Activated CD4-positive, alpha-beta T cell treated with anti-CD3 and anti-CD28 coated beads, Interleukin-2, amount 10 ng/mL, durations not matched to agents 24 days and 14 days (primary cell): ENCODE results near the gene LSM14A. TPM values are rescaled to one million over a fixed set of nuclear protein-coding genes. Genes with fewer than 3 reads are reported as not detected.

Experiments used
- DNase-seq: peaks from one replicate; pipeline ENCODE4 v3.0.0; 2022
- H3K27ac Mint-ChIP-seq: one replicate; pipeline ENCODE4 v1.8.0; 2022; ENCODE audit warnings: mild to moderate bottlenecking, mixed read lengths
- H3K27me3 Mint-ChIP-seq: one replicate; pipeline ENCODE4 v1.8.0; 2022; ENCODE audit warnings: mixed read lengths
- H3K36me3 Mint-ChIP-seq: one replicate; pipeline ENCODE4 v1.8.0; 2022; ENCODE audit warnings: low read depth, mild to moderate bottlenecking, mixed read lengths
- H3K4me1 Mint-ChIP-seq: one replicate; pipeline ENCODE4 v1.8.0; 2021; ENCODE audit warnings: mixed read lengths
- H3K4me3 Mint-ChIP-seq: one replicate; pipeline ENCODE4 v1.8.0; 2022; ENCODE audit warnings: mild to moderate bottlenecking, moderate library complexity, mixed read lengths
- H3K9me3 Mint-ChIP-seq: one replicate; pipeline ENCODE4 v1.8.0; 2021; ENCODE audit warnings: mixed read lengths
- intact Hi-C: fragments of 100-400 bp; cut with micrococcal nuclease; formaldehyde crosslinking; loops from one replicate; pipeline ENCODE4 v1.15.1; 2023
- total RNA-seq: library from RNA; stranded (reverse); gene quantifications from 2 replicates; pipeline ENCODE4 v1.2.3, GENCODE V29; 2022

The LSM14A gene
- total RNA-seq, 1 donor from 2014 or later = 105 TPM

DNA sequence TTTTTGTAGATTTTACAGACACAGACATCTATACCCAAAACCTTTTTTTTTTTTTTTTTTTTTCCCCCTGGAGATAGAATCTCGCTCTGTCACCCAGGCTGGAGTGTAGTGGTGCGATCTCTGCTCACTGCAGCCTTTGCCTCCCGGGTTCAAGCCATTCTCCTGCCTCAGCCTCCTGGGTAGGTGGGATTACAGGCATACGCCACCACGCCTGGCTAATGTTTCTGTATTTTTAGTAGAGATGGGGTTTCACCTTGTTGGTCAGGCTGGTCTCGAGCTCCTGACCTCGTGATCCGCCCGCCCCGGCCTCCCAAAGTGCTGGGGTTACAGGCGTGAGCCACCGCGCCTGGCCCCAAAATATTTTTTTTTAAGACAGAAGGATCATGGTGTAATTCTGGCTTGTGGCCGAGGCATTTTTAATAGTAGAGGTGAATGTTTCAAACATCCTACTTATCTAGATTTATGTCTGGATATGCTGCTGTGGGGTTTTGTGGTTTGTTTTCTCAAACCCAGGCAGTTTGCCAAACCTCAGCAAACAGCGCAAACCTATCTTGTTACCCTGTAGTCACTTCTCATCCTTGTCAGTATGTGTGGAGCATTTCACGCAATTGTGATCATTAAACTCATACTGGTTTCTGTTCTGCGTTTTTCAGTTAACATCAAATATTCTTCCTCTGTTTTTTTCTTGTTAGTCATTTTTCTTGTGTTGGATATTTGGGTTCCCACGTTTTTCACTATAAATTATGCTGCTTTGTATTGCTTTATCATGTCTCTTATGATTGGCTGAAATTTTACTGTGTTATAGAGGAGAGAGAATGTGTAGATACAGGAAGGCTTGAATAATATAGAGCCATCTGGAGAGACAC, 45.9 kb downstream of the LSM14A start:
- H3K36me3 Mint-ChIP-seq = peaks cover 62% of the 10 kb centered on the region
- H3K27me3 Mint-ChIP-seq = no peaks in the 10 kb centered on the region
- peak; percentile 86 for DNase-seq
- no peaks in the 10 kb centered on the region for H3K9me3 Mint-ChIP-seq
- peaks cover 26% of the 10 kb centered on the region for H3K4me1 Mint-ChIP-seq
- peak overlapping the region; percentile 76 for H3K27ac Mint-ChIP-seq
- intact Hi-C loops = loop anchor here (1.0 kb wide), 1 partner anchor 47 kb away; no protein-coding TSS in a partner anchor
- peak overlapping the region; percentile 34 for H3K4me3 Mint-ChIP-seq

DNA sequence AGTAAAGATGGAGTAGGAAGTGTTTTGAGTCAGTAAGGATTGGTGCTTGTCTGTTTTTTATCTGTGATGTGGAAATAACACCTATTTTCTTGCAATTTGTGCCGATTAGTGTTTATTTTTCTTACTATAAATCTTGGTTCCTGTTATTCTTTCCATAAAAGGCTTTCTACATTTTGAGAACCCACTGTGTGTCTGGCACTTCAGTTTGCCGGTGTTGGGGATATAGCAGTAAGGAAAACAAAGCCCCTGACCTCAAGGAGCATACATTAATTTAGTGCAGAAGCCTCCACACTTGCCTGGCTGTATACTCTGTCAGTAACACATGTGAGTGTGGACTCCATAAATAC, 46.5 kb downstream of the LSM14A start:
- H3K27me3 Mint-ChIP-seq = no peaks in the 10 kb centered on the region
- peak overlapping the region; percentile 76 for H3K27ac Mint-ChIP-seq
- intact Hi-C loops = loop anchor here (1.0 kb wide), 1 partner anchor 47 kb away; no protein-coding TSS in a partner anchor
- H3K36me3 Mint-ChIP-seq = peaks cover 64% of the 10 kb centered on the region
- DNase-seq = no peak
- H3K4me3 Mint-ChIP-seq = peak overlapping the region; percentile 22
- H3K9me3 Mint-ChIP-seq = no peaks in the 10 kb centered on the region
- peaks cover 30% of the 10 kb centered on the region for H3K4me1 Mint-ChIP-seq

DNA sequence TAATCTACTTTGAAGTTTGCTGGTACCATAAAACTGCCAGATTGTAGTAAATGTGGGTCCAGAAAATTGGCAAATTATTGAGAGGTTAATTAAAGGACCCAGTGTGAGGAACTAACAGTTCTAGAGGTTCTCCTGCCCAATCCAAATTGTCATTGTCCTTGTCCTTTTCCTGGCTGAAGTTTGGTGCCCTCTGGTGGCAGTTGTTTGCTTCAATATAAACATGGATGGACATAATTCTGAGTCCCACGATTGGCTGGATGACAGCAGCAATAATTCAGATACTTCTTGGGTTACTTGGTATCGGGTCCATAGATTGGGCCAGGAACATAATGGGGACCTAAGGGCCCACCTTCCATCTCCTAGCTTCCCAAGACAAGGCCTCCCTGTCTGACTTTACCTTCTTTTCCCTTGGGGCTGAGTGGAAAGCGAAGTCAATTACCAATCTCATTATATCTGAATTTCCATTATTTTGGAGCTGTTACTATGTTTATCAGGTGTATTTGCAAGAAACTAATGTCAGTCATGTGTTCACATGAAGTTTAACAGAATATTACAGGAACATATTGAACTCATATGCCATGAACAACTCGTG, 48.3 kb downstream of the LSM14A start:
- H3K9me3 Mint-ChIP-seq = no peaks in the 10 kb centered on the region
- intact Hi-C loops = no loop called here
- peak; percentile 88 for DNase-seq
- H3K27me3 Mint-ChIP-seq = no peaks in the 10 kb centered on the region
- H3K27ac Mint-ChIP-seq = no peak overlapping the region
- peaks cover 71% of the 10 kb centered on the region for H3K36me3 Mint-ChIP-seq
- H3K4me1 Mint-ChIP-seq = peaks cover 42% of the 10 kb centered on the region
- no peak overlapping the region for H3K4me3 Mint-ChIP-seq

DNA sequence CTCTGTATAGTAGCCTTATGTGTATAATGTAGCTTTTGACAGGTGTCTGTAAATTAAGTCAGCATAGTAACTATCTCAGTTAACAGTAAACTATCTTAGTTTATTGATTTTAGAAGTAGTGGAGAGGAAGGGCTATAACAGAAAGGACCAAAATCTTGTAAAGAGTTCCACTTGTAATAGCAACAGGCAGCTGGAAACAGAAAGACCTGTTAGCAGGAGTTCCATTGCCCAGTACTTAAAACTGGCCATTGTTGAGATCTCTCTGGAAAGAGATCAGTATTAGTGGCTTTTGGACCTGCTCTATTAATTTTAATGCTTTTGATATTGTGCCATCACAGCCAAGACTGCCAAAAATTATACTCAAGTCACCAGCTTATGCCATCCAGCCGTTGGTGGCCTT, 50.1 kb downstream of the LSM14A start:
- no peaks in the 10 kb centered on the region for H3K9me3 Mint-ChIP-seq
- no peak for DNase-seq
- no peak overlapping the region for H3K4me3 Mint-ChIP-seq
- no peak overlapping the region for H3K27ac Mint-ChIP-seq
- intact Hi-C loops = no loop called here
- H3K4me1 Mint-ChIP-seq = peaks cover 47% of the 10 kb centered on the region
- H3K36me3 Mint-ChIP-seq = peaks cover 72% of the 10 kb centered on the region
- H3K27me3 Mint-ChIP-seq = no peaks in the 10 kb centered on the region

DNA sequence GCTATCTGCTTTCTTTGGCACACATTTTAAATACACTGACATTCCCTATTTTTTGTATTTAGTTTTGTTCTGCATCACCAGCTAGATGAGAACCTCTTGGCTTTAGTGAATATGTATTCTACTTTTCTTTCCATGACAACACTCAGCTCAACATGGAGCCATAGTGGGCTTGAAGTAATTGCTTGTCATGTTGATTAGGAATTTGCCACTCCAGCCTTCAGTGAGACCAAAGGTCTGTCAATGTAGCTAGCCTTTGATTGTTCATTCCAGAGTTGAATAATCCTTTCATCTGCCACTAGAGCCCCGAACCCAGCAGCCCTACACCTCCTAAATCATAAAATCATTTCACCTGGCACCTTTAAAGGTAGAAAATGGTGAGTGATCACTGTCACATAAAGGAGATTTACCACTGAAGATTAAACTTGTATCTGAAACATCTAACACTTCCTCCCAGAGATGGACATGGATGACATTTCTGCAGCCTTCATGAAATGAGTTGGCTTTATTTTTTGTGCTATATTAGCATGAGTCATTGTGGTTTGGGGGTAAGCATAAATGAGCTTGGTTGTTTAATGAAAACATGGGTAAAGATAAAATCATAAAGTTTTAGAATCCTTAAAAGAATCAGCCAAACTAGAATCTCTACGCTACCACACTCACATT, 52.8 kb downstream of the LSM14A start:
- peaks cover 35% of the 10 kb centered on the region for H3K4me1 Mint-ChIP-seq
- peaks cover 76% of the 10 kb centered on the region for H3K36me3 Mint-ChIP-seq

DNA sequence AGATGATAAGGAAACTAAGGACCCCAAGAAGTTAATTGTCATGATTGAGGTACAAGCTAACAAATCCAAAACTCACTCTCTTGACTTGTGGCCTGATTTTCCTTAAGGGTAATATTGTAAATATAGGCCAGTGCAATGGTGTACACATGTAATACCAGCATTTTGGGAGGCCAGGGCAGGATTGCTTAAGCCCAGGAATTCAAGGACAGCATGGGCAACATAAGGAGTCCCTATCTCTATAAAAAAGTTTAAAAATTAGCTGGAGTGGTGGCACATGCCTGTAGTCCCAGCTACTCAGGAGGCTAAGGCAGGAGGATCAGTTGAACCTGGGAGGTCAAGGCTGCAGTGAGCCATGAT, 53.3 kb downstream of the LSM14A start:
- H3K4me3 Mint-ChIP-seq = peak overlapping the region; percentile 12
- H3K4me1 Mint-ChIP-seq = peaks cover 31% of the 10 kb centered on the region
- H3K27me3 Mint-ChIP-seq = no peaks in the 10 kb centered on the region
- no peak for DNase-seq
- peaks cover 74% of the 10 kb centered on the region for H3K36me3 Mint-ChIP-seq
- peak overlapping the region; percentile 14 for H3K27ac Mint-ChIP-seq
- no peaks in the 10 kb centered on the region for H3K9me3 Mint-ChIP-seq
- intact Hi-C loops = loop anchor here (5.0 kb wide), 1 partner anchor 127 kb away; no protein-coding TSS in a partner anchor

More for the DNA sequence above, 52.8 kb downstream of the LSM14A start:
- H3K27ac Mint-ChIP-seq = peak overlapping the region; percentile 14
- peak overlapping the region; percentile 12 for H3K4me3 Mint-ChIP-seq
- no peak for DNase-seq
- no peaks in the 10 kb centered on the region for H3K27me3 Mint-ChIP-seq
- intact Hi-C loops = loop anchor here (5.0 kb wide), 1 partner anchor 127 kb away; no protein-coding TSS in a partner anchor
- no peaks in the 10 kb centered on the region for H3K9me3 Mint-ChIP-seq

GRCh38 chr19:34226036-34226435, 53.7 kb downstream of the LSM14A start:
- Mint-ChIP-seq H3K4me1 (peaks cover 30% of the 10 kb centered on the region), H3K36me3 (peaks cover 73% of the 10 kb centered on the region), H3K27ac (no peak overlapping the region), H3K4me3 (peak overlapping the region; percentile 12), H3K27me3 (no peaks in the 10 kb centered on the region), H3K9me3 (no peaks in the 10 kb centered on the region)
- intact Hi-C loops = loop anchor here (5.0 kb wide), 1 partner anchor 126 kb away; no protein-coding TSS in a partner anchor
- DNase-seq = peak; percentile 66

DNA sequence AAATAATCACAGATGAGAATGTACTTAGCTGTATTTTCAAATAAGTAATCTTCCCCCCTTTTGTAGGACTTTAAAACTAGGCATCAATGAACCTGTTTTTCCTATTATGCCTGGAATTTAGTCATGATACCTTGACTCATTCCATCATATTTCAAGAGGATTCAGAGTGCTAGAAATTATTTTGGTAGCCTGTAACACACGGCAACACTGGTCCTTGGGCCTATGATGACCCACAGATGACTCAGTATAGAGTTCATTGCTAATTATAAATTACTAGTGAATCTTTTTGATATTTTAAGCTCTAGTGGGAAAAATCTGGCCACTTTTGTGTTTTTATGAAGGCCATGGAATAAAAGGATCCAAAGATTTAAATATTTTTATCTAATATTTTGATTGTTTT, 56.0 kb downstream of the LSM14A start:
- no peak overlapping the region for H3K27ac Mint-ChIP-seq
- no peak for DNase-seq
- intact Hi-C loops = loop anchor here (5.0 kb wide), 1 partner anchor 124 kb away; no protein-coding TSS in a partner anchor
- no peak overlapping the region for H3K4me3 Mint-ChIP-seq
- peaks cover 64% of the 10 kb centered on the region for H3K36me3 Mint-ChIP-seq
- no peaks in the 10 kb centered on the region for H3K27me3 Mint-ChIP-seq
- no peaks in the 10 kb centered on the region for H3K9me3 Mint-ChIP-seq
- H3K4me1 Mint-ChIP-seq = peaks cover 42% of the 10 kb centered on the region

DNA sequence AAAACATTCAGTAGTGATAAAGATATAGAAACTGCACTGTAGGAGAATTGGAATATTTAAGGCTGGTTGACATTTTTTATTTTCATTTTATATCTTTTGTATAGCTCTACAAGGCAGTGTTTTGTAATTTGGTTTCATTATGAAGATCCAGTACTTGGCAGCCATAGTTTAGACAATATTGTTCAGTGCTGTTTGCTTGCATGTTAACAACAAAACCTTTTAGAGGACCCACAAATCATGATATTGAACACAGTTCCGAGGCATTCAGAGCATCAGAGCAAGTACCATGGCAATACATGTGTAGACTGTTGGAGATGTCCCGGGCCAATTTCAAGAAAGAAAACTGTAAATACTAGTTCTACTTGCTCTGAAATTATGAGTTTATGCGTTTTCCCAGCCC, 56.5 kb downstream of the LSM14A start:
- intact Hi-C loops = loop anchor here (5.0 kb wide), 1 partner anchor 124 kb away; no protein-coding TSS in a partner anchor
- Mint-ChIP-seq H3K4me1 (peaks cover 39% of the 10 kb centered on the region), H3K27me3 (no peaks in the 10 kb centered on the region), H3K9me3 (no peaks in the 10 kb centered on the region), H3K36me3 (peaks cover 60% of the 10 kb centered on the region), H3K4me3 (no peak overlapping the region), H3K27ac (no peak overlapping the region)
- DNase-seq = no peak

GRCh38 chr19:34229721-34230120, 57.4 kb downstream of the LSM14A start:
- Mint-ChIP-seq H3K4me3 (no peak overlapping the region), H3K36me3 (peaks cover 52% of the 10 kb centered on the region), H3K27ac (no peak overlapping the region), H3K27me3 (no peaks in the 10 kb centered on the region), H3K9me3 (no peaks in the 10 kb centered on the region), H3K4me1 (peaks cover 35% of the 10 kb centered on the region)
- no peak for DNase-seq
- intact Hi-C loops = loop anchor here (5.0 kb wide), 1 partner anchor 123 kb away; no protein-coding TSS in a partner anchor

- peaks cover 47% of the 10 kb centered on the region for H3K36me3 Mint-ChIP-seq
Observed at GRCh38 chr19:34230820-34231219, 58.5 kb downstream of the LSM14A start.

DNA sequence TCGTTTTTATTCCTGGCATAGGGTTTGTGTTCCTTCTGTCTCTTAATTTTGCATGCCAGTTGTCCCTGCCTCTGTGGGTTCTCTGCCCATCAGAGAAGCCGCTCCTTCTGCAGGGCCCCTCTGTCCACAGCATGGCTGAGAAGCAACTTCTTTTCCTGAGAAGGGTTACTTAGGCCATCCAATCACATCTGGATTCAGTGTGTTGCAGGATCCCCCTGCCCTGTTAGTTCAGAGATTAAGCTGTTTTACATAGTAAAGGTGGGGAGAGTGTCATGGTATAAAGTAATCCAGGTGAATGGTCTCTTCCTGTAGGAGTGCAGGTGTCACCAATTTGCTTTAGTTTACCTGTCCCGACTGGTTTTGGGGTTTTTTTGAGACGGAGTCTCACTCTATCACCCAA, 59.1 kb downstream of the LSM14A start:
- Mint-ChIP-seq H3K9me3 (no peaks in the 10 kb centered on the region), H3K36me3 (peaks cover 47% of the 10 kb centered on the region), H3K27ac (no peak overlapping the region), H3K4me1 (peaks cover 19% of the 10 kb centered on the region), H3K4me3 (no peak overlapping the region), H3K27me3 (no peaks in the 10 kb centered on the region)
- DNase-seq = no peak
- intact Hi-C loops = no loop called here

More at GRCh38 chr19:34230820-34231219, 58.5 kb downstream of the LSM14A start:
- no peaks in the 10 kb centered on the region for H3K9me3 Mint-ChIP-seq
- peaks cover 24% of the 10 kb centered on the region for H3K4me1 Mint-ChIP-seq
- no peaks in the 10 kb centered on the region for H3K27me3 Mint-ChIP-seq
- no peak for DNase-seq
- no peak overlapping the region for H3K27ac Mint-ChIP-seq
- no peak overlapping the region for H3K4me3 Mint-ChIP-seq
- intact Hi-C loops = no loop called here

GRCh38 chr19:34232566-34233481, 60.5 kb downstream of the LSM14A start:
- Mint-ChIP-seq H3K4me3 (peak overlapping the region; percentile 56), H3K27me3 (no peaks in the 10 kb centered on the region), H3K27ac (peak overlapping the region; percentile 88), H3K9me3 (no peaks in the 10 kb centered on the region), H3K36me3 (peaks cover 37% of the 10 kb centered on the region), H3K4me1 (peaks cover 14% of the 10 kb centered on the region)
- DNase-seq = peak; percentile 70
- intact Hi-C loops = no loop called here
